OCI-M2 (cell line): ENCODE data around the gene NRIP1.

ENCODE experiments used
- DNase-seq: peaks from one replicate; lab custom pipeline; 2025; ENCODE audit not compliant: unreplicated experiment; lab: John Stamatoyannopoulos, UW

Gene NRIP1

GRCh38 chr21:14923468-14923867 is 141.3 kb downstream of the NRIP1 start:
- DNase-seq = no peak

- no peak for DNase-seq
These were observed 141.8 kb downstream of the NRIP1 start for GRCh38 chr21:14922980-14923379.

GRCh38 chr21:14918527-14918926 is 146.3 kb downstream of the NRIP1 start:
- no peak for DNase-seq

- no peak for DNase-seq
These were observed 147.0 kb downstream of the NRIP1 start for GRCh38 chr21:14917762-14918161.

- DNase-seq = no peak
These were observed 148.1 kb downstream of the NRIP1 start for GRCh38 chr21:14916676-14917141.

GRCh38 chr21:14913638-14914037 is 151.2 kb downstream of the NRIP1 start:
- DNase-seq = no peak

- no peak for DNase-seq
These were observed 153.4 kb downstream of the NRIP1 start for GRCh38 chr21:14911351-14911750.
